HEK293T (cell line): Measurements from ENCODE around the gene LGALS8.

Experiments
- CTBP1 ChIP-seq: fragments of 450-650 bp; IDR thresholded peaks from 2 replicates; pipeline ENCODE4 v1.6.1; 2016; ENCODE audit warnings: borderline replicate concordance
- FOXA1 ChIP-seq: fragments of 450-650 bp; IDR thresholded peaks from 2 replicates; pipeline ENCODE4 v1.6.1; 2016; ENCODE audit warnings: mild to moderate bottlenecking
- FOXM1 ChIP-seq: fragments of 450-650 bp; IDR thresholded peaks from 2 replicates; pipeline ENCODE4 v1.6.1; 2017; ENCODE audit warnings: mild to moderate bottlenecking, borderline replicate concordance
- TARDBP ChIP-seq: fragments of 450-650 bp; IDR thresholded peaks from 2 replicates; pipeline ENCODE4 v1.6.1; 2016

GRCh38 chr1:236507022-236507700 lies 16.6 kb upstream of the LGALS8 start:
- no peak for TF ChIP-seq FOXA1
- no peak for TF ChIP-seq FOXM1
- no peak for TF ChIP-seq CTBP1
- no peak for TF ChIP-seq TARDBP
